LNCAP (cell line): ENCODE results near the gene ASXL1.

Experiments used
- TF ChIP-seq, protein P1 (sequence below): fragments of 450-650 bp; IDR thresholded peaks from 2 replicates; pipeline ENCODE4 v1.5.1; 2017; ENCODE audit warnings: mild to moderate bottlenecking

The ASXL1 gene

DNA sequence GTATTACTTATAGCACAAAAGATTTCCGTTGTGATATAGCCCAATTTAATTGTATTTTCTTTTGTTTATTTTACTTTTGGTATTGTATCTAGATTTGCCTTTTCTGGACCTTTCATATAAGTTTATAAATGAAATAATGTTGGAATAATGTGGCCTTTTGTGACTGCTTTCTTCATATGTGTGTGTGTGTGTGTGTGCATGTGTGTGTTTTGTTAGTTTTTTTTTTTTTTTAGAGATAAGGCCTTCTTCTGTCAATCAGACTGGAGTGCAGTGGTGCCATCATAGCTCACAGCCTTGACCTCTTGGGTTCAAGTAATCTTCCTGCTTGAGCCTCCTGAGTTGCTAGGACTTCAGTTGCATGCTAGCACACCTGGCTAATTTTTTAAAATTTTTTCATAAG lies 37.8 kb upstream of the ASXL1 start:
- TF ChIP-seq, protein P1, sequence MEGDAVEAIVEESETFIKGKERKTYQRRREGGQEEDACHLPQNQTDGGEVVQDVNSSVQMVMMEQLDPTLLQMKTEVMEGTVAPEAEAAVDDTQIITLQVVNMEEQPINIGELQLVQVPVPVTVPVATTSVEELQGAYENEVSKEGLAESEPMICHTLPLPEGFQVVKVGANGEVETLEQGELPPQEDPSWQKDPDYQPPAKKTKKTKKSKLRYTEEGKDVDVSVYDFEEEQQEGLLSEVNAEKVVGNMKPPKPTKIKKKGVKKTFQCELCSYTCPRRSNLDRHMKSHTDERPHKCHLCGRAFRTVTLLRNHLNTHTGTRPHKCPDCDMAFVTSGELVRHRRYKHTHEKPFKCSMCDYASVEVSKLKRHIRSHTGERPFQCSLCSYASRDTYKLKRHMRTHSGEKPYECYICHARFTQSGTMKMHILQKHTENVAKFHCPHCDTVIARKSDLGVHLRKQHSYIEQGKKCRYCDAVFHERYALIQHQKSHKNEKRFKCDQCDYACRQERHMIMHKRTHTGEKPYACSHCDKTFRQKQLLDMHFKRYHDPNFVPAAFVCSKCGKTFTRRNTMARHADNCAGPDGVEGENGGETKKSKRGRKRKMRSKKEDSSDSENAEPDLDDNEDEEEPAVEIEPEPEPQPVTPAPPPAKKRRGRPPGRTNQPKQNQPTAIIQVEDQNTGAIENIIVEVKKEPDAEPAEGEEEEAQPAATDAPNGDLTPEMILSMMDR: no peak

DNA sequence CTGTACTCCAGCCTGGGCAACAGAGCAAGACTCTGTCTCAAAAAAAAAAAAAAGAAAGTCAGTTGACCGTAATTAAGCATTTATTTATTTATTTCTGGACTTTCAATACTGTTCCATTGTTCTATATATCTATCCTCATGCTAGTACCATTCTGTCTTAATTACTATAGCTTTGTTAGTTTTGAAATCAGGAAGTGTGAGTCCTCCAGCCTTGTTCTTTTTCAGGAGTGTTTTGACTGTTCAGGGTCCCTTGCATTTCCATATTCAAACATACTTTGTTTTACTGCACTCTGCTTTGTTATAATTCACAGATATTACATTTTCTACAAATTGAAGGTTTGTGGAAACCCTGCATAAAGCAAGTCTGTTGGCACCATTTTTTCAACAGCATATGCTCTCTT lies 36.7 kb upstream of the ASXL1 start:
- TF ChIP-seq, protein P1: no peak

DNA sequence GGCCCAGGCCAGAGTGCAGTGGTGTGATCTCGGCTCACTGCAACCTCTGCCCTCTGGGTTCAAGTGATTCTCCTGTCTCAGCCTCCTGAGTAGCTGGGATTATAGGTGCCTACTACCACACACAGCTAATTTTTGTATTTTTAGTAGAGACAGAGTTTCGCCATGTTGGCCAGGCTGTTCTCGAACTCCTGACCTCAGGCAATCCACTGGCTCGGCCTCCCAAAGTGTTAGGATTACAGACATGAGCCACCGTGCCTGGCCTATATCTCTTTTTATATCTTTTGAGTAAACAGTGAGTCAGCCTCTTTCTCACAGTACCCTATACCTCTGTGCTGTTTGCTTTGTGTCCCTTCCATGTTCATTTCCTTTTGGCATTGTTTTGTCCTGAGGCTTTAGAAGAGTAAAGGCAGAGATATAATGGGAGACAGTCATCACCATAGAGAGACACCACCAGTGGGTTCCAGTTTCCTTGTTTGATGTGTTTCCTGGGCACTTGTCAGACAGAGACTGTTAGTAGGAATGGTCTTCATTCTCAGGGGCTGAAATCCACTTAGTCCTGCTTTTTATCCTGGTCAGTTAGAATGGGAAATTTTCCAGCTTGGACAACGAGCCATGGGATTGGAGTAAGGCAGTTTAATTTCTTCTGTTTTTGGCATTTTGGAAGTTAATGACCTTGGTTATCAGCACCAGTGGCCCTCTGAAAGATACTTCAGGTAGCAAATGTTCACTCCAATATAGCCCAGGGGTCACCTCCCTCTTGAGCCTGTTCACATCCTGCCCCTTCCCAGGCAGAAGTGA lies 32.2 kb upstream of the ASXL1 start:
- TF ChIP-seq, protein P1: no peak

DNA sequence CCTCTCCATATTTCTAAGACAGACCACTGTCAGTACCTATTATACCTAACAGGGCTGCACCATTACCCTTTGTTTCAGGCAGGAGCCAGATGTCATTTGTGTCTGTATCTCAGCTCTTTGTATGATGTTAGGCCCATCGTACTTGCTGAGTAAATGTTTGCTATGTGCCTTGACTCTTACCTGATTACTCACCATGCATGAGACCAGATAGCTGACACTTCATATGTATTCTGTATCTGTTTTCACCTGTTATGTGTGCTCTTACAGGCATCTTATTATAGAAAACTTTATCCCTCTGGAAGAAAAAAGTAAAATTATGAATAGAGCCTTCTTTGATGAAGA lies 31.7 kb upstream of the ASXL1 start:
- TF ChIP-seq, protein P1: no peak

DNA sequence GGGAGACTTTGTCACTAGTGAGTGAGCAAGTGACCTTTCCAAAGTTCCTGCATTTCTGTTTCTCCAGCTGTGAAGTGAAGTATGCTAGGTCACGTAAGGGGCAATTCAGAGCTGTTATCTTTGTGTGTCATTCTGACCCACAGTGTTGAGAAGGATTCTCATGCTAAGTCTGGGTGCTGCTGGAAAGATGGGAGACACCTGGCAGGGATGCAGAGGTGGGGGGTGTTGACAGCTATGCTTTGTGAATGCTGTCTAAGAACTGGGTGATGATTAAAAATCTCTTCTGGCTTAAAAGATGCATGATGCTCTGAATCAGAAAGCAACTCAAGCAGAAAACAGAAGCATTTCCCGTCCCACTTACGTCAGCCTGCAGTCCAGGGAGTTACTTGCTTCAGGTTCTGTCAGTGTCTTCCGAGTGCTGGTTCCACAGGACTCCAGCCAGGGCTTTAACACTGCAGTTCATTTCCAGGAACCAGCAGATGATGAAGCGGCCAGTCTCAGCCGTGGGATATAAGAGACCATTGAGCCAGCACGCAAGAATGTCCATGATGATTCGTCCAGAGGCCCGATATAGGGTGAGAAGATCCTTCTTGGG lies 30.9 kb upstream of the ASXL1 start:
- TF ChIP-seq, protein P1: no peak

DNA sequence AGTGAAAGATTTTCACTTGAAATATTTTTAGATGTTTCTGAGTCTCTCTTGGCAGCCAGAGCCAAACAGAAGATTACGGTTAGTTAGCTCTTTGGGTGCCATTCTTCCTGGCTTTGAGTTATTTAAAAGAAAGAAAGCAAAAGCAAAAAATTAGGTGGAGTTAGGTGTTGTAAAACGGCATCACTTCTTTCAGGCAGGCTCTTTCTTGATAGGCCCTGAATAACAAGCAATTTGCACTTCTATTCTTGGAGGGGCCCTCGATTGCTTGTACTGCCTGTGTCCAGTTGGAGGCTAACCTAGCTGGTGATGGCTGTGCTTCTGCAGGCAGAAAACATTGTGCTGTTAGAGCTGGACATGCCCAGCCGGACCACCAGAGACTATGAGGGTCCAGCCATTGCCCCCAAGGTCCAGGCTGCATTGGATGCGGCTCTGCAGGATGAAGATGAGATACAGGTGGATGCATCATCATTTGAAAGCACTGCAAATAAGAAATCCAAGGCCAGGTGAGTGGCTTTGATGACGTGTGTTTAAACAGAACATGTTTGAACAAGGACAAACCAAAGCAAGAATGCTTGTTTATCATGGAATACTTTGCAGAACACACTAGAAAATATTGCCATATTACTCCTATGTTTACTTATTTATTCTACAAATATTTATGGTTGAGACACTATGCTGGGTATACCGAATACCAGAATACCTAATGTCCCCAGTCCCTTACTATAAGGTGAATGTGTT lies 28.1 kb upstream of the ASXL1 start:
- TF ChIP-seq, protein P1: no peak

DNA sequence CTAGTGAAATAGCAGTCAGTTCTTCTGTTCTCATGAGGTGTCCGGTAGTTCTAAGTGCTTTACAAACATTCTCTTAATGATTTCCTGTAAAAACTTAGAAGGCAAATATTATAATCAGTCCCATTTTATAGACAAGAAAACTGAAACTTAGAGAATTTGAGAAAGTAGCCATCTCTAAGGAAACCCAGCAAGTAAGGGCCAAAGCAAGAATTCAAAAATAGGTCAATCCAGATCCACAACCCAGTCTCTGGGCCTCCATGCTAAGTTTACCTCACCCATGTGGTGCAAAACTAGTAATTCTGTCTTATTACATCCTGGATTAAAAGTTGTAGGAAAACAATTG lies 27.6 kb upstream of the ASXL1 start:
- TF ChIP-seq, protein P1: no peak
